CD4-positive, alpha-beta T cell treated with Interferon alpha-2 for 1 hour (primary cell): ENCODE results near the gene SYT2.
"Not testable (repeated sequence)": the region's sequence is repeated elsewhere in the genome, so short reads cannot be mapped to it uniquely, and the experiment has no call there.

Source experiments
- DNase-seq, 2 donors: peaks; one replicate each; pipeline ENCODE4 v3.0.0-alpha.2; 2020 to 2022

Gene SYT2

DNA sequence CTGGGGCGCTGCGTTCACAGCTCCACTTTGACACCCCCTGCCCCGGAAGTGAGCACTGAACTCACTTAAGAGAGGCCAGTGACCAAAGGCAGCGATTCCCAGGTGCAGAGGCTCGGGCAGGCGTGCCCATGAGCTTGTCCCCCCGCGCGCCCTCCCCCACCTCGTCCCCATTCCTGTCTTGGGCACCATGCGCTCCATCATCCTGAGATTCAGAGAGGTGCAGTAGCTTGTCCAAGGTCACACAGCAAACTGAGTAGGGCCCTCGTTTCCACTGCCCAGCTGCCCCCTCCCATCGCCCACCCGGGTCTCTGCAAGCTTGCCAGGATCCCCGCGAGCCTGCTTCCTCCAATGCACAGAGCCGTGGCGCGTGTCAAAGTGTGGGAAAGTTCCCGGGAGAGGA is 68.0 kb downstream of the SYT2 start:
- DNase-seq: no peak

- DNase-seq: no peak
Observed at GRCh38 chr1:202639500-202639899, 70.8 kb downstream of the SYT2 start.

- DNase-seq: not testable (repeated sequence)
Observed at GRCh38 chr1:202638701-202639305, 71.5 kb downstream of the SYT2 start.

DNA sequence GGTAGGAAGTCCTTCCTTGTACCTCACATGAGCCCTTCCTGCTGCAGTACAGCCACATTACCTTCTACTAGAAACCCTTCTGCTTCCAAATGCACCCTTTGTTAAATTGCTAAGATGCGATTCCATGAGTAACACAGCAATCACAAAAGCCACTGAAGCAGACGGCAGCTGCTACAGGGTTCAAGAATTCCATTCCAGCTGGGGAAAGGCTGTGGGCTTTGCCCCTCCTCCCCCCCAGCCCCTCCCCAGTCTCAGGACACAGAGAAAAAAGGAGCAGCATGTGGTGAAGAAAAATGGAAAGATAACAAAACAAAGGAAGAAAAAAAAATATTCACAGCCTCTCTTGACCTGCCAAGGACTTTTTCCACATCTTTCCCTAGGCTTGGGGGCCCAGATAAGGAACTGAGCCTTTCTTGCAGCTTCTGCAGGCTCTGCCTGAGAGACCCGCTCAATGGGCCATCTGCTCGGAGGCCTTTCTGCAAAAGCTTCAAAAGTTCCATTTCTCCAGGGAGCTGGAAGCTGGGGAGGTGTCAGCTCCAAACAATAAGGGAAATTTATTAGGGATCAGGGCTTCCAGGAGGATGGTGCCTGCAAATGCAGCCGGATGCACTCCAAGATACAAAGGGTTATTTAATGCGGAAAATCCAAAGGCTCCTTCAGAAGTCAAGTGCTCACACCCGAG is 72.1 kb downstream of the SYT2 start:
- no peak for DNase-seq

- DNase-seq: not testable (repeated sequence)
Observed at GRCh38 chr1:202637321-202638018, 72.8 kb downstream of the SYT2 start.

DNA sequence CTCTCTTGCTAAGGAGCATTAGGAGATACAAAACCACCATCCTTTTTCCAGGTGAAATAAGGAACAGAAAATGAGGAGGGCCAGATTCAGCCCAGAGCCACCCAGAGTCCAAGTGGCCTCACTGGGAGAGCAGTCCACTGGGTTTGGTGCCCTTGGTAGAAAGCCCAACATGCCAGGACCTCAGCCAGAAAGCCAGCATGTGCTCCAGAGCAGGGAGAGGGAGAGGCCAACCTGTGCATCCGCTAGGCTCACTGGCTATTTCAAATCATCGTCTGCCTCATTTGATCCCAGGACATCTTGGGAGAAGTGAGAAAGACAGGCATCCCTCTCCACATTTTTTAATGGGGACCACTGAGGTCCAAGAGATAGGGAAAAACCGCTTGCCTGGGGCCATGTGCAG is 74.1 kb downstream of the SYT2 start:
- not testable (repeated sequence) for DNase-seq

DNA sequence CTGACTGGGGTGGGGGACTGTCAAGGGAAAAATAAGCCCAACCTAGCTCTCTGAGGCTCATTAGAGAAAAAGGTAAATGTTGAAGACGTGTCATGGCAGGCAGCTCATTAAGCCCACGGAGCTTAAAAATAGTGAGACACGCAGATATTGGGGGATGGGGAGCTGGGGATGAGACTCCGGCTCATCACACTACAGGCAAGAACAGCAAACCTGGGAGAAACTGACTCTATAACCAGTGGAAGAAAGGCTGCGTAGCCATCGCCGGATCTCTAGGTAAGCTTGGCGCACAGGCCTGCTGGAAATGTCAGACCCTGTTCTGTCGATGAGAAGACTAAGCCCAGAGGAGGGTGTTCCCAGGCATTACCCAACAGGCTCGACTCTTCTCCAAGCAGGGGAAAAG is 78.0 kb downstream of the SYT2 start:
- no peak for DNase-seq

GRCh38 chr1:202631076-202631923 is 79.0 kb downstream of the SYT2 start:
- no peak for DNase-seq

DNA sequence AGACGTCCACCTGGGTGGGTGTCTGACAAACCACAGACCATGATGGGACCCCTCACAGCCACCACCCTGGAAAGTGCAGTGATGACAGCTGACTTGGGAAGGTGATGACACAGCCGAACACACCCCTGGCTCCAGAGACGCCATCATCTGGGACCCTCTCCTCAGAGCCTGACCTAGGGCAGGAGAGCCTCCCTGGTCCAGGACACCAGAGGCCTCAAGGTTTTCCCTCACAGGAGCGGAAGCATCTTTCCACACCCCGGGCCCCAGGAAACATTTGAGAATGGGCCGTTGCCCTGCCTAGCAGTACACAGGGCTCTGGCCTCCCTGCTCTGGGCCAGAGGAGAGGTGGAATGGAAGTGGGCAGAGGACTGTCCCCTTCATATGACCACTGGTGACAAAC is 79.7 kb downstream of the SYT2 start:
- no peak for DNase-seq

GRCh38 chr1:202630096-202630495 is 80.2 kb downstream of the SYT2 start:
- DNase-seq: not testable (repeated sequence)

- DNase-seq: peak; percentile 47 to 73
Observed at GRCh38 chr1:202629257-202629811, 80.9 kb downstream of the SYT2 start.

DNA sequence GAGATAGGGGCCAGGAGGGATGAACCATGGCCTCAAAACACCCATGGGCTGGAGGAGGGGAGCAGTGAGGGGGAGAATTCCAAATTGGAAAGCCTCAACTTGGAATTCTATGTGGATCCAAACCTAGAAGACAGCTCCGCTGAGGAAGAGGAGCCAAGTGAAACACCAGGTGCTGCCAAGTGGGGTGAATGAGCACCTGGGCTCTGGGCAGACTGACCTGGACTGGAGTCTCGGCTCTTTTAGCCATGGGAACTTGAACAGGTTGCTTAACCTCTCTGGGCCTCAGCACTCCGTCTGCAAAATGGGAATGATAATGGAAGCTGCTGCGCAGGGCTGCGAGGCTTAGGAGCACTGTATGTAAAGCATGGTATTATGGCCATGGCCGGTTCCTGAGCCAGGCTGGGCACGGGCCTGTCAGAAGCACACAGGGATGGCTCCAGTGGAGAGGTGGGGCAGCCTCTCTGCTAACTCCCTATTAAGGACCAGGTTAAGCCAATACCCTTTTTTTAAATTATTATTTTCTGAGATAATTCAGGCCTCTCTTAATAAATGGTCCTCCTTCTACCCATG is 81.5 kb downstream of the SYT2 start:
- DNase-seq: no peak

DNA sequence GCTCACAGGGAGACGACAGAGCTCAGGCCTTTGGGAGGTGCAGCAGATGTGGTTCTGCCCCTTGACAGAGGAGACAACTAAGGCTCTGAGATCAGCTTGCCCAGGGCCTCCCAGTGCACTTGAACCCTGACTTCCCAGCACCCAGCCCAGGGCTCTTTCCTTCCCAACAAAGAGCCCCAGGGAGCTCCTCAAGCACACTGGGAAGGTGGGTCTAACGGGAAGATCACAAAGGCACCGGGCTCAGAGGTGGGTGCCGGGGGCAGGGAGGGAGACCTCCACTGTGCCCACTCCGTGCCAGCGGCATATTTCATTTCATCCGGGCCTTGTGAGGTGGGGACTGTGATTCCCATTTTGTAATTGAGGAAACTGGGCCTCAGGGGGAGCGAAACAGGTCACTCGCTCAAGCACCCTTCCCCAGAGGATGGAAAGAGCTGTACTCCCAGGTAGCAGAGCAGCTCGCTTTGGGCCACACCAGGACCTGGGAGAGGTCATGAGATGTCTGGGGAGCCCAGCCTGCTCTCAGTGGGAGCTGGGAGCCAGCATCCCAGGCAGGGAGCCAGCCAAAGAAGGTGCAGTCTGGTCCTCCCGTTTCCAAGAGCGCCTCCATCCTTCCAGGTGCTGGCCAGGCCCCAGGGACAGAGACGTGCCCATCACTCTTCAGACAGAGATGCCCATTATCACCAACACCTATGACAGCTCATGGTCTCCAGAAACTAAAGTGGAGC is 82.3 kb downstream of the SYT2 start:
- no peak for DNase-seq

GRCh38 chr1:202627036-202627435 is 83.2 kb downstream of the SYT2 start:
- peak in 1 of 2 donors; percentile 27 for DNase-seq

- peak; percentile 63 for DNase-seq
Observed at GRCh38 chr1:202625416-202626360, 84.6 kb downstream of the SYT2 start.

GRCh38 chr1:202624781-202625108 is 85.5 kb downstream of the SYT2 start:
- DNase-seq: peak in 1 of 2 donors; percentile 11

DNA sequence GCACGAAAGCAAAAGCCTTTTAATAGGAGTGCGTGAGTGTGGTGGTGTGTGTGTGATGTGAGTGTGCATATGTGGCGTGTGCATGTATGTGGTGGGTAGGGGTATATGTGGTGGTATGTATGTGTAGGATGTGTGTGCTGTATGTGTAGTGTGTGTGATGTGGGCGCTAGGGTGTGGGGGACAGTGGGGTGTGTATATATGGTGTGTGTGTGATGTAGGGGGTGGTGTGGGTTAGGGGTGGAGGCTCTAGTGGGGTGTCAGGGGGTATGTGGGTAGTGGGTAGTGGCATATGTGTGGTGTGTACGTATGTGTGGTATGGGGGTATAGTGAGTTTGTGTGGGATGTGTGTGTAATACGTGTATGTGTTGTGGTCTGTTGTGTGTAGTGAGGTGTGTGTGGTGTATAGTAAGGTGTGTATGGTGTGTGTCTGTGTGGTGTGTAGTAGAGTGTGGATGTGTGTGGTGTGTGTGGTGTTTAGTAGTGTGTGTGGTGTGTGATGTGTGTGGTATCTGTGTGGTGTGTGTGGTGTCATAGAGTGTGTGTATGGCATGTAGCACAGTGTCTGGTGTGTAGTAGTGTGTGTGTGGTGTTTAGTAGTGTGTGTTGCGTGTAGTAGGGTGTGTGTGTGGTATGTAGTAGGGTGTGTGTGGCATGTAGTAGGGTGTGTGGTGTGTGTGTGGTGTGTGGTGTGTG is 86.0 kb downstream of the SYT2 start:
- DNase-seq: no peak

DNA sequence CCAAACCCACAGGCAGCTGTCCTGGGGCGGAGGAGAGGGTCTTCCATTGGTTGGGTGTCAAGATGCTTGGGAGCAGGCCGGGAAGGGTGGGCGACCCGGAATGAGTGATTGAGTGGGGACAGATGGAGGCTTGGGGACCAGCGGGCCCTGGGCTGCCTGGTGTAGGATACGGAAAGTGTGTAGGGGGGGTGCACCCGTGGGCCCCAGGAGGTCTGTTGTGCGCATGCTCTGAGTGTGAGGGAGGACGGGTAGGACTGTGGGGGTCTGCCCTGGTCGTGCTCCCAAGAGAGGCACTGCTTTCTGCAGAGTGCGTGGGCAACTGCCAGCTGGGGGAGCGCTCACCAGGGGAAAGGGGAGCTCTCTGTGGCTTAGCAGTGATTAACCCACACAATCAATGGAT is 86.8 kb downstream of the SYT2 start:
- DNase-seq: not testable (repeated sequence)

- DNase-seq: no peak
Observed at GRCh38 chr1:202623075-202623474, 87.2 kb downstream of the SYT2 start.

DNA sequence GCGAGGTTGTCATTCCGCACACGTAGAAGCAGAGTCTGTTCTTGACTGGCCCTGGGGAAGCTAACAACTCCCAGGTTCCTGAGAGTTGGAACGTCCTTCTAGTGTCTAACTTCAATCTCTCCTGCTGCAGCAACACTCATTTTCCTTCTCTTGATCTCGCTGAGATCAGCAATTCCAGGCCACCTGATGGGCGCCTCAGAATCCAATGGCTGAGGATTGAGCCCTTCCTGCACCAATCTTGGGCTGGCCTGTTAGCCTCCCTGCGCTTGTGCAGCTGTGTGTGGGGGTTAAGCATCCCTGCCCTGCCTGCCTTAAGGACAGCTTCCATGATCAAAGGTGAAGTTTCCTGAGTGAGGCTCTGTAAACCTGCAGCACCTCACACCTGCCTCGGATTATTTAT is 87.9 kb downstream of the SYT2 start:
- no peak for DNase-seq
